Adrenal gland (tissue), 12 donors: ENCODE data around the gene ITPK1. TPM values are rescaled to one million over a fixed set of nuclear protein-coding genes. Genes with fewer than 3 reads are reported as not detected.

Experiments
- DNase-seq, 7 donors: peaks; one replicate each; pipeline ENCODE4 v3.0.0-alpha.2; 2019 to 2020
- H3K27ac ChIP-seq, 5 donors: fragments of 200-600 bp; sonication (generic) in 4 of 5; 1 replicate in 3 of 5; 2 replicates in 2 of 5; pipeline versions ENCODE4 v1.5.1 to v1.8.0; 2016 to 2020; ENCODE audit warnings: mild to moderate bottlenecking in 1 of 5
- H3K27me3 ChIP-seq: fragments of 200-600 bp; 2 replicates; pipeline ENCODE4 v1.8.0; 2021
- H3K36me3 ChIP-seq, 2 donors: fragments of 200-600 bp; replicated peaks in 1 of 2; 1 replicate in 1 of 2; 2 replicates in 1 of 2; pipeline versions ENCODE4 v1.5.1 to v1.8.0; 2018 to 2022
- H3K4me1 ChIP-seq, 2 donors: fragments of 200-600 bp; replicated peaks in 1 of 2; 1 replicate in 1 of 2; 2 replicates in 1 of 2; pipeline versions ENCODE4 v1.5.1 to v1.8.0; 2018 to 2021
- H3K4me3 ChIP-seq, 4 donors: fragments of 200-600 bp; sonication (generic) in 3 of 4; one replicate each; pipeline ENCODE4 v1.5.1; 2016 to 2018
- H3K9me3 ChIP-seq, 3 donors: fragments of 200-600 bp; sonication (generic) in 1 of 3; replicated peaks in 1 of 3; 1 replicate in 2 of 3; 2 replicates in 1 of 3; pipeline versions ENCODE4 v1.5.1 to v1.8.0; 2016 to 2021
- POLR2A ChIP-seq, 2 donors: fragments of 450-650 bp; IDR thresholded peaks; one replicate each; pipeline ENCODE4 v1.6.1; 2017; ENCODE audit warnings: antibody characterized with exemption in 2 of 2, mild to moderate bottlenecking in 2 of 2, moderate library complexity in 1 of 2
- WGBS, 4 donors: extraction: QIAGEN DNeasy Blood & Tissue Kit in 2 of 4; methylation state at CpG; one replicate each; pipeline versions ENCODE4 v1.1.5 to v1.1.7; 2013 to 2017; 5-methylcytosine and 5-hydroxymethylcytosine counted together
- intact Hi-C, 2 donors: fragments of 100-400 bp; cut with DNase I; formaldehyde crosslinking; loops; one replicate each; pipeline versions ENCODE4 v1.14.1 to v1.15.0; 2022 to 2023
- polyA plus RNA-seq, 3 donors: library from polyadenylated mRNA; stranded (reverse); fragments of 200-250 nt in 2 of 3; fragments of 350-450 nt in 1 of 3; fragmentation: Illumina TruSeq in 1 of 3; extraction: RNeasy Lipid Tissue Mini Kit (QIAGEN cat#74804) in 1 of 3; gene quantifications; one replicate each; pipeline ENCODE4 v1.2.3, GENCODE V29; 2013 to 2014
- total RNA-seq, 9 donors: library from RNA; depleted of rRNA in 4 of 9; stranded (reverse); fragments of >200 nt in 4 of 9; fragments of 120-200 nt in 1 of 9; fragmentation: NEBNext Ultra II Directional in 1 of 9; extraction: Animal tissue kit (Norgen Biotek cat#: 25700) in 1 of 9; gene quantifications; one replicate each; pipeline versions ENCODE4 v1.1.0 to v1.2.4, GENCODE V29; 2013 to 2023
- TF ChIP-seq, protein P1 (sequence below), 6 experiments: fragments of 450-650 bp in 4 of 6; fragments of 200-600 bp in 2 of 6; sonication (generic) in 1 of 6; IDR thresholded peaks; 1 replicate in 5 of 6; 2 replicates in 1 of 6; pipeline versions ENCODE4 v1.5.1 to v1.8.0; 2016 to 2021; ENCODE audit warnings: antibody characterized with exemption in 6 of 6, mild to moderate bottlenecking in 2 of 6, moderate library complexity in 1 of 6
- donor health status: healthy with polysubstance abuse.
- donor health status: Bipolar disorder and iron deficiency.
- donor health status: DM: yes; HTN: yes; CAD: no.
- donor health status: DM: no; HTN: no; CAD: no.
- donor health status: DM: no; HTN: no; CAD: no.
- donor health status: DM: yes; HTN: yes; CAD: no.

The ITPK1 gene
- total and polyA plus RNA-seq, 12 donors, result 28.1 to 182 (median 49.2) TPM

DNA sequence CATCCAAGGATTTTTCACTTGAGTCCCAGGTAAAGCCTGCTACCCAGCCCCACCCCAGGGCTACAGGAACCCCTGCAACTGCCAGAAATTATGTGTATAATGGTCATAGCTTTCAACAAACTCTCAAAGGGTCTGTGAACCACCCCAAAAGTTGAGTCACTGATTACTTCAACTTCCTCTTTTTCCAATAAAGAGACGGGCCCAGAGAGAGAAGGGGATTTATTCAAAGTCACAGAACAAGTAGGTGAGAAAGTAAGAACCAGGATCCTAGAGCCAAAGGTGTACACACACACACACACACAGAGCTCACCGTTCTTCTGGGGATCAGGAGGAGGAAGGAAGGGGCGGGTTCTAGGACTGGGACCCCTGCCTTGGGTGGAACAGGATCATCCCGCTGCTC, 4.8 kb upstream of the ITPK1 start:
- Histone ChIP-seq H3K27ac (no peak overlapping the region), H3K36me3 (no peaks in the 10 kb centered on the region), H3K9me3 (no peaks in the 10 kb centered on the region), H3K4me3 (no peak overlapping the region), H3K4me1 (peaks cover 7 to 9% of the 10 kb centered on the region in 2 donors), H3K27me3 (no peaks in the 10 kb centered on the region)
- WGBS, 4 donors, result 68 to 86% (median 80%) methylated on average over 4 of the region's 4 CpGs
- no peak for DNase-seq
- TF ChIP-seq POLR2A (IDR thresholded peaks at IDR 0.05), result no peak
- TF ChIP-seq, protein P1, sequence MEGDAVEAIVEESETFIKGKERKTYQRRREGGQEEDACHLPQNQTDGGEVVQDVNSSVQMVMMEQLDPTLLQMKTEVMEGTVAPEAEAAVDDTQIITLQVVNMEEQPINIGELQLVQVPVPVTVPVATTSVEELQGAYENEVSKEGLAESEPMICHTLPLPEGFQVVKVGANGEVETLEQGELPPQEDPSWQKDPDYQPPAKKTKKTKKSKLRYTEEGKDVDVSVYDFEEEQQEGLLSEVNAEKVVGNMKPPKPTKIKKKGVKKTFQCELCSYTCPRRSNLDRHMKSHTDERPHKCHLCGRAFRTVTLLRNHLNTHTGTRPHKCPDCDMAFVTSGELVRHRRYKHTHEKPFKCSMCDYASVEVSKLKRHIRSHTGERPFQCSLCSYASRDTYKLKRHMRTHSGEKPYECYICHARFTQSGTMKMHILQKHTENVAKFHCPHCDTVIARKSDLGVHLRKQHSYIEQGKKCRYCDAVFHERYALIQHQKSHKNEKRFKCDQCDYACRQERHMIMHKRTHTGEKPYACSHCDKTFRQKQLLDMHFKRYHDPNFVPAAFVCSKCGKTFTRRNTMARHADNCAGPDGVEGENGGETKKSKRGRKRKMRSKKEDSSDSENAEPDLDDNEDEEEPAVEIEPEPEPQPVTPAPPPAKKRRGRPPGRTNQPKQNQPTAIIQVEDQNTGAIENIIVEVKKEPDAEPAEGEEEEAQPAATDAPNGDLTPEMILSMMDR (IDR thresholded peaks at IDR 0.05), result no peak
- intact Hi-C loops, result no loop called here

DNA sequence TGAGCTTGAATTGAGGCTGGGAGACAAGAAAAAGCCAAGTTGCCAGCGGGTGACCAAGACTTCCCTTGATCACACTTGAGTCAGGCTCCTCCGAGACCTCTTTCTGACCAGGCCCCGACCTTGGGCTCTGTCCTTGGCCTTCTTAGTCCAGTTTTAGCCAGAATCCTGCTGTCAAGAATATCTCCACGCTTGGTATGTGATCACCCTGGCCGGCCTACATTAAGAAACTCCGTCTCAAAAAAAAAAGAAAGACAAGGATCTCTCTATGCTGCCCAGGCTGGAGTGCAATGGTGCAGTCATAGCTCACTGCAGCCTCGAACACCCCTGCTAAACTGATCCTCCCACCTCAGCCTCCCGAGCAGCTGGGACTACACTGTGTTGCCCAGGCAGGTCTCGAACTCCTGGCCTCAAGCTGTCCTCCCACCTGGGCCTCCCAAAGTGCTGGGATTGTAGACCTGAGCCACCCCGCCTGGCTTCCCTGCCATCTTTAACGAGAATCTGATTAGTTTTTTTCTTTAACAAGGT, 1.0 kb upstream of the ITPK1 start:
- no peaks in the 10 kb centered on the region for H3K27me3 ChIP-seq
- peak overlapping the region in 1 of 4 donors; percentile 58 for H3K4me3 ChIP-seq
- H3K36me3 ChIP-seq, result no peaks in the 10 kb centered on the region
- no peaks in the 10 kb centered on the region for H3K9me3 ChIP-seq
- intact Hi-C loops, result no loop called here
- TF ChIP-seq, protein P1 (IDR thresholded peaks at IDR 0.05), result no peak
- no peak for TF ChIP-seq POLR2A (IDR thresholded peaks at IDR 0.05)
- peaks cover 15 to 32% of the 10 kb centered on the region in 2 donors for H3K4me1 ChIP-seq
- peak overlapping the region in 4 of 5 donors; percentile 77 to 100 (median 96) for H3K27ac ChIP-seq
- peak; percentile 34 to 62 (median 47) for DNase-seq
- 60 to 73% (median 68%) methylated on average over 9 to 11 of the region's 11 CpGs for WGBS, 4 donors

DNA sequence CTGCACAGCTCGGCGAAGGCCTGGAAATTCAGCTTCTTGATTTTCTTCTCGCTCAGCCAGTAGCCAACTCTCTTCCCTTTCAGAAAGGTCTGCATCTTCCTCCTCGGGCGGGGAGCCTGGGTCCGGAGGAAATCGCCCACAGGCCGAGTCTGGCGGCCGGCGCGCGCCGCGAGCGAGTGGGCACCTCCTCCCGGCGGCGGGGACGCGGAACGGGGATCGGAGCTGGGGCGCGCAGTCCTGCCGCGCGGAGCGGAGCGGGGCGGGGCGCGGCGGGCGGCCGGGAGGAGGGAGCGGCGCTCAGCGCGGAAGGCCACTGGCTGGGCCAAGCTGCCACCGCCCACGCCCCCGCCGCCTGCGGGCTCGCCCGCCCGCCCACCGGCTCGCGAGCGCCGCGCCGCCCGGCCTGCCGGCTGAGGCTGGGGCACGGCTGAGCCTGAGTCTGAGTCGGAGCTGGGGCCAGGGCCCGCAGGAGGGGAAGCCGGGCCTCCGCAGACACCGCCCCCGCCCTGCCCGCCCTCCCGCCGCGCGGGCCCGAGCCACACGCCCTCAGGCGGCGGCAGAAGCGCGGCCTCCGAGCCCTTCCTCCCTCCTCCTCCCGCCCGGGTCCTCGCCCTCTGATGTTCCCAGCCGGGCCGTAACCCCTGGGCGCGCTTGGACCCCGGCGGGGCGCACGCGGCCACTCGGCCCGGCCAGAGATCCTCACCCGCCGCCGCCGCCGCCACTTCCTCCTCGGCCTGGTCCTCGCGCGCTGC, 480 bp downstream of the ITPK1 start:
- Histone ChIP-seq H3K4me3 (peak overlapping the region; percentile 27 to 82 (median 56)), H3K27me3 (no peaks in the 10 kb centered on the region), H3K27ac (peak overlapping the region in 4 of 5 donors; percentile 83 to 100 (median 96)), H3K9me3 (no peaks in the 10 kb centered on the region), H3K36me3 (no peaks in the 10 kb centered on the region), H3K4me1 (peaks cover 15 to 32% of the 10 kb centered on the region in 2 donors)
- peak; percentile 83 to 88 (median 86) for DNase-seq
- TF ChIP-seq, protein P1 (IDR thresholded peaks at IDR 0.05), result peak in 2 of 6 experiments; percentile 3 to 17
- peak; percentile 64 to 66 for TF ChIP-seq POLR2A (IDR thresholded peaks at IDR 0.05)
- WGBS, 4 donors, result 0 to 3% (median 1%) methylated on average over 8 to 95 of the region's 99 CpGs
- intact Hi-C loops, result no loop called here

DNA sequence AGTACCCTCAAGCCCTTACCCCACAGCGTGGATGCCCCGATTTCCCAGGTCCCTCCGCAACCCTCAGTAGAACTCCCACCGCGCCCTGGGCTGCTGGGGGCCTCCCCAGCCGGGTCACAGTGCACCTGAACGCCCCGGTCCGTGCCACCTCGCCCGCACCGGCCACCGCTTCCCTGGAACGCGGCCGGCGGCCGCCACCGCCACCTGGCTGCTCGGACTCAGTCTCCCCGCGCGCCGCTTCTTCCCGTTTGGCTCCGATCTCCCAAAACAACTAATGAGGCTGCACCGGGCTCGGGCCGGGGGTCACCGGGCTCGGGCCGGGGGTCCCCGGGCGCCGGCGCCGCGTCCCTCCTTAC, 1.0 kb downstream of the ITPK1 start:
- no peak for TF ChIP-seq POLR2A (IDR thresholded peaks at IDR 0.05)
- TF ChIP-seq, protein P1 (IDR thresholded peaks at IDR 0.05), result peak in 2 of 6 experiments; percentile 14 to 18
- Histone ChIP-seq H3K9me3 (no peaks in the 10 kb centered on the region), H3K4me3 (peak overlapping the region; percentile 27 to 82 (median 56)), H3K27ac (peak overlapping the region in 4 of 5 donors; percentile 11 to 100 (median 96)), H3K36me3 (no peaks in the 10 kb centered on the region), H3K4me1 (peaks cover 15 to 32% of the 10 kb centered on the region in 2 donors), H3K27me3 (no peaks in the 10 kb centered on the region)
- 1 to 28% (median 2%) methylated on average over 3 to 38 of the region's 38 CpGs for WGBS, 4 donors
- intact Hi-C loops, result no loop called here
- DNase-seq, result peak in 4 of 7 donors; percentile 26 to 44 (median 36)
